ENCODE data around the gene TMEM165. TPM values are rescaled to one million over a fixed set of nuclear protein-coding genes. Genes with fewer than 3 reads are reported as not detected.

TMEM165 gene
- polyA plus RNA-seq, 1 donor, result 59.3 TPM

Other genes with a start within 250 kb of the TMEM165 start
- 20.6 TPM for gene SRD5A3, start 49.7 kb upstream of the TMEM165 start, polyA plus RNA-seq
- 16.5 TPM for gene CLOCK, start 151.0 kb downstream of the TMEM165 start, polyA plus RNA-seq
- not detected for gene PDCL2, start 196.3 kb downstream of the TMEM165 start, polyA plus RNA-seq
- gene NMU, start 240.3 kb downstream of the TMEM165 start, polyA plus RNA-seq, result 1.3 TPM

Data from large intestine (tissue), 1 donor.